NCI-H1092 treated with DMSO at 0.1 percent for 48 hours (cell line): ENCODE measurements around the gene ARHGEF10L.

Experiments used
- DNase-seq: peaks from one replicate; lab custom pipeline; 2025; lab: John Stamatoyannopoulos, UW

Gene ARHGEF10L

DNA sequence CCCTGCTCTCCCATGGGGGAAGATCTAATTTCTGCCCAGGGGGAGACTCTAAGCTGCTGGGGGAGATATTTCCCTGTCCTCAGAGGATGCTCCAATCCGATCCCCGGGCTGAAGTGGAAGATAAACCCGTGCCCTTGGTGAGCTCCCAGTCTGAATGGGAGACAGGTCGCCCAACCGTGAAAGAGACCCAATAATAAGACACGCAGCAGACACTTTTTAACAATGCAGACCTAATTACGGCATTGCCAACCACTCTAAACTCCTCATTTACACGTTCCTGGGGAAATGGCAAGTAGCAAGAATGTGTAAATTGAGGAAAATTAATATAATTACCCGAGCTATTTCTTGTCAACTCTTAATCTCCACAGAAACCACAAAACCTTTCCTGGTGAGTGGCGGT lies 166.9 kb downstream of the ARHGEF10L start:
- peak; percentile 28 for DNase-seq

DNA sequence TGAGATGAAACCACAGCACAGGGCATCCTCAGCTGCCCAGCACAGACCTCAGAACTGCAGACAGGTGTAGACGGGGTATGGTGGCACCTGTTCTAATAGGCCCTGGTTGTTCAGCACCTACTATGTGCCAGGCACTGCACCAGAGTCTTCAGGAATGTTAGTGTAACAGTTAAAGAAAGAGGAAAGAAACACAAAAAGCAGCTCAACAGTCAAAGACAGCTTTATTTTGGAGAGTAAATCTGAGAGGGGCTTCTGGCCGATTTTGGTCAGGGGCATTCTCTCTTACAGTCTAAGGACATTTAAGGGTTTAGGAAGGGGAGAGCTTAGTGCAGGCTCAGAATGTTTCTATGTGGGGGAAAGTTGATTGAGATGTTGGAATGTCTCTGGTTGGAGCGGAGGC lies 170.5 kb downstream of the ARHGEF10L start:
- DNase-seq: no peak

DNA sequence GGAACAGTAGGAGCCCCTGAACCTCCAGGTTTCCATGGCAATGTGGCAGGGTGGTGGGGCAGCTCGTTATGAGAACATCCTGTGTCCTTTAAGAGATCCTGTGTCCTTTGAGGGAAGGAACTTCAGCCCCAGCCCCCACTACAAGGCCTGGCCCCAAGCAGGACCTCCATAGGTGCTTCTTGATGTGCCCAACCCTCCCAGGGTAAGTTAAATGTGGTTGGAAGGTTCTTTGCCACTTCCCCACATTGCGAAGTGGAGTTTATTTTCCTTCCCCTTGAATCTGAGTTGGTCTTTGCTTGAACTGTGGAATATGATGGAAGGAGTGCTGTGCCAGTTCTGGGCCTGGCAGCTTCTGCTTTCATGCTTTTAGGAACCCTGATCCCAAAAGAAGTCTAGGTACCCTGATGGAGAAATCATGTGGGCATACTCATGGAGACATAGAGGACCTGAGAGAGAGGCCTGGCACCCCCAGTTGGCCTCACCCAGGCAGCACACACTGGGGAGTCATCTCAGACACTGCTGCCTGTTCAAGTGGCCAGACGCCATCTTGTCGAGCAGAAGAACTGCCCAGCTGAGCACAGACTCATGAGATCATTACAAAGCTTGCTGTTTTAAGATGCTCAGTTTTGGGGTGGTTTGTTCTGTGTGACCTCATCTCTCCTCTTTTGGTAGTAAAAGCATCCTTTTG lies 171.5 kb downstream of the ARHGEF10L start:
- DNase-seq: no peak

DNA sequence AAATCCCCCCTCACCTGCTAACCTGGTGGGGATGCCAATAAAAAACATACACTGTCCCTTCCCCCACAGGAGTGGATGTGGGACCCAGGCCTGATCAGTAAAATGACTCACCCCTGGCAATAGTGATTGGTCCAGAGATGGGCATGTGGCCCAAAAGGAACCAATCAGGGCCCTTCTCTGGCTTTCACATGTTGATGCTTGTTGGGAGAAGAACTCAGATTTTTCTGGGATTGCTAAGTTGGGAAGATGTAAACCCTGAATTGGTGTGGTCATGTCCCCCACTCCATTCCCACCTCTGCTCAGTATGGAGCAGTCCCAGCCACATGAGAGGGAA lies 172.0 kb downstream of the ARHGEF10L start:
- DNase-seq: no peak

DNA sequence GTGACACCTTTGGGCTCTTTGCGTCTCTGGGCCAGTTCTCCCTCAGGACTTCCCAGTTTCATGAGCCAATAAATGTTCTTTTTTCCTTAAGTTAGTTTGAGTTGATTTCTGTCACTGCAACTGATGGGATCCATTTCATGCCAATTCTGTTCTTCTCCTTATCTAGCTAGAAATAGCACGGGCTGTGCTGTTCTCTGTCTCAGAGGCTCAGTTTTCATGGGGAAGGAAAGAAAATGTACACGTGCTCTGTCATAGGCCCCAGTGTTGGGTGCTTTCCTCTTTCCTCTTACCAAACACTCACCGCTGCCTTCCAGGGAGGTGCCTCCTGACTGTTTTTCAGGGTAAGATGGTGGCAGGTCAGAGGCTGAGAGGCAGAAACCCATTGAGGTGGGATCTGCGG lies 172.4 kb downstream of the ARHGEF10L start:
- no peak for DNase-seq

DNA sequence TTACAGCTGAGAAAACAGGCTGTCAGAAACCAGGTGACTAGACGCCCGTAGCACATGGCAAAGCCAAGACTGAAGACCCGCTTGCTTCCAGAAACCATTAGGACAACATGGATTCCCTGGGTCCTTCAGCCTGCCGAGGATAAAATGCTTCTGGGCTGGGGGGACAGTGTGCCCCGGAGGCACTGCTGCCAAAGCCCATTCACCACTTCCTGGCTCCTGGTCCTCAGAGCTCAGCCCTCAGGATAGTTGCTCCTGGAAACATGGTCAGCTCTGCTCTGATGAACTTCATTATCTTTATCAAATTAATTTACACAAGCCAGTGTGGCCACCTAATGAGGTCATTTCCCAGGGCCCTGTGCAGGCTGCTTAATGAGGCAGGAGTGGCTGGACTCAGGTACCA lies 174.5 kb downstream of the ARHGEF10L start:
- DNase-seq: no peak

DNA sequence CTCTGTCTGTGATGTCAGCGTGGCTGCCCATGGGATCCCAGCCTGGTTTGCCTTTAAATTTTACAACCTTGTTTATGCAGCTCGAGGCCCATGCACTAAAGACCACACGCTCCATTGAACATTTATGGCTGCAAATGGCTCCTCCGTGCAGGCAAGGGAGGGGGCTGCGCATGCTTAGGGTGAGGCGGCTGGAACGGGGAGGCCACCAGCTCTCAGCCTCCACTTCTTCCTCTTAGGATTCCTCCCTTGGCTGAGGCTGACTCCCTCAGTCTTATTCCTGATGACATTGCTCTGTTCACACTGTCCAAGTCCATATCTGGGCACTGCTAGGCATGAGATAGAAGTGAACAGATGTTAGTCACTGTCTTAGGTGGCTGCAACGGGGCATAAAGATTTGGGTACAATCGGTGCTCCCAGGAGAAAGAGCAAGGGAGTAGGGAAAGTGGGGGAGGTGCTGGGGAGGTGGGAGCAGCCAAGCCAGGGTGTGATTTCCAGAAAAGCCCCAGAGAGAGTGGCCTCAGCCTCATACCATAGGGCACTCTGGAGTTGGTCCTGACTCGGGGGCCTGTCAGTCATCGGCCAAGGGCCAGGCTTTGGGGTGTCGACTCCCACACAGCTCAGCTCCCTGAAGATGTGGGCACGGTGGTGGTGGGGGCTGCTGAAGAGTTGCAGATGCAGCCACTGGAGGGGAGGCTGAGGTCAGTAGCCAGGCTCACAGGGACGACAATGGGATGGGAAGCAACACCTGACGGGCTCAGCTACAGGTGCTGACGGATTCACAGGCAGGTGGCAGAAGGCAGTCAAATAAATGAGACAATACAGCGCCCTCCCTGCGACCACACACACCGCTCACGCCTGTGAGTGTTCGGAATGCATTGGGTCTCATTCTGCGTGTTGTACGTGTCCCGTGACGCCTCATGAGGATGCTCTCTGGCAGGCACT lies 178.4 kb downstream of the ARHGEF10L start:
- peak; percentile 11 for DNase-seq

DNA sequence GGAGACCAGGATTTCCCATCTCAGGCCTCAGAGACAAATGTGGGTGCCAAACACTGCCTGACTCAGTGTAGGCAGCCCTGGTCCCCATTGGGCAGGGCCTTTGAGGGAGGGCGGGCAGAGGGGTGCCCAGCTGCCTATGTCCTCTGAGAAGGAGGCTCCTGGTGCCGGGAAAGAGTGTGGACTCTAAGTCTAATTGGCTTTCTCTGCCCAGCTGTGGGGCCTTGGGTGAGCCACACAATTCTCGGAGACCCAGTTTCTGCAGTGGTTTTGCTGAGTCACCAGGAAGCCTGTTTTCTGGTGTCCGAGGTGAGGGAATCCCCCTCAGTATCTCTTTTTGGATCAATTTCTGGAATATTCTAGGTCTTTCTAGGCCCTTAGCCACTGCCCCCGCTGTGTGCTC lies 180.4 kb downstream of the ARHGEF10L start:
- no peak for DNase-seq

DNA sequence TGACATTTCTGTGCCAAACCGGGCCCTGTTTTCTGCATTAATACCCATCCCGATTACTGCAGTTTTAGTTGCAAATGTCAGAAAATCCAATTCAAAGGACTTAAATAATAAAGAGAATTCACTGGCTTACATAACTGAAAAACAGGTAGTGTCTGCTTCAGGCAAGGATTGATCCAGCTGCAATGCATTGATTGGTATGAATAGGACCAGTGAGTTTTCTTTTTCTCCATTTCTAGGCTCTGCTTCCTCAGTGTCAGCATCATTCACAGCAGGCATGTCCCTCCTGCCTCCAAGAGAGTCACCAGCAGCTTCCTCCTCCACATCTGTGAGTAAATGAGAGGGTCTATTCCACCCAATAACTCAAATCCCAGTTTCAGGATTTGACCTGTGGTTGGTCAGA lies 181.9 kb downstream of the ARHGEF10L start:
- DNase-seq: no peak

DNA sequence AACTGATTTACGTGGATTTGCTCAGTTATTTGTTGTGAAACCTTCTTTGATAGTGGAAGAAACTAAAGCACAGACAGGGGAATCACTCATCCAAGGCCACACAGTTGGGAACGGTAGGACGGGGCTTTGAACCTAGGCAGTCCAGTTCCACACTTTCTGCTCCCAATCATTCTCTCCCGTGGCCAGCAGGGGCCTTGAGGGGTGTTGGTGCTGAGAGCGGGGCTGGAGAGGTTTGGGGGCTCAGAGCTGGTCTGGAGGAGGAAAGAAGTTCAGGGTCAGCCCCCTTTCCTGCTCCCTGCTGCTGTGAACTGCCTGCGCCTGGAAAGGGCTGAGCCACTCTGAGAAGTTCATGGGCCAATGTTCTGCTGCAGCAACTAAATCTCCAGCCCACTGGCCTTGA lies 184.2 kb downstream of the ARHGEF10L start:
- DNase-seq: no peak

DNA sequence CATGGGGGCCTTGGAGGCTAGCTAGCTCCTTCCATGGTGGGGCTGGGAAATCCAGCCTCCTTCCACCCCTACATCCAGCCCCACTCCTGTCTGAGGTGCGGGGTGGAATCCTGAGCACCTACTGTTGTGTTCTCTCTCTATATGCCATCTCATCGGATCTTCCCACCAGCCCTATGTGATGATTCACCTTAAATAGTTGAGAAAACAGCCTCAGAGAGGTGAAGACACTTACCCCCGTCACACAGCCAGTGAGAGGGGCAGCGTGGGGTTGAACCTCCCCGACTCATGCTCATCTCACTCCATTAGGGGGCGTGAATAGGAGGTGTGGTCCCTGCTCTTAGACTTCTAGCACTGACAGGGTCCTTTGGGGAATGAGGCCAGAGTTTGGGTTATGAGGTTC lies 184.7 kb downstream of the ARHGEF10L start:
- no peak for DNase-seq

DNA sequence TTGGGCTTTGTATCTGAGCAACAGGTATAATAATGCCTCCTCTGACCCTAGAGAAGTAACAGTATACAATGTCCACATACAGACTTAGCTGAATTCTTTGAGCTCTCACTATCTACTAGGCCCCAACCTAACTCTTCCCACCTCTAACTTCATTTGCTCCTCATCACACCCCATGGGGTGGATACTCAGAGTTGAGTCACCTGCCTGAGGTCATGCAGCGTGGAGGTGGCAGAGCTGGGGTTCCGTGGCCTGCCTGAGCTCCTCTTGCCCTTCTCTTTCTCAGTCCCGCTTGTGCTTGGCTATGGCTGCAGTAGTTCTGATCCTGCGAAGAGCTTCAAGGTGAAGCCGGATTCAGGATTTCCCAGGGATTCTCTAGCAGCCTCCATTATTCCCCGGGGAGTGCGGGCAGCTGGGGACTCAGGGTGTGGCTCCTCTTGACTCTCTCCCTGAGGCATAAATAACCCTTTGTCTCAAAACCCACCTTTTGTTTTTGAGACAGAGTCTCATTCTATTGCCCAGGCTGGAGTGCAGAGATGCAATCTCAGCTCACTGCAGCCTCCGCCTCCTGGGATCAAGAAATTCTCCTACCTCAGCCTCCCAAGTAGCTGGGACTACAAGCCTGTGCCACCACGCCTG lies 185.7 kb downstream of the ARHGEF10L start:
- DNase-seq: no peak

DNA sequence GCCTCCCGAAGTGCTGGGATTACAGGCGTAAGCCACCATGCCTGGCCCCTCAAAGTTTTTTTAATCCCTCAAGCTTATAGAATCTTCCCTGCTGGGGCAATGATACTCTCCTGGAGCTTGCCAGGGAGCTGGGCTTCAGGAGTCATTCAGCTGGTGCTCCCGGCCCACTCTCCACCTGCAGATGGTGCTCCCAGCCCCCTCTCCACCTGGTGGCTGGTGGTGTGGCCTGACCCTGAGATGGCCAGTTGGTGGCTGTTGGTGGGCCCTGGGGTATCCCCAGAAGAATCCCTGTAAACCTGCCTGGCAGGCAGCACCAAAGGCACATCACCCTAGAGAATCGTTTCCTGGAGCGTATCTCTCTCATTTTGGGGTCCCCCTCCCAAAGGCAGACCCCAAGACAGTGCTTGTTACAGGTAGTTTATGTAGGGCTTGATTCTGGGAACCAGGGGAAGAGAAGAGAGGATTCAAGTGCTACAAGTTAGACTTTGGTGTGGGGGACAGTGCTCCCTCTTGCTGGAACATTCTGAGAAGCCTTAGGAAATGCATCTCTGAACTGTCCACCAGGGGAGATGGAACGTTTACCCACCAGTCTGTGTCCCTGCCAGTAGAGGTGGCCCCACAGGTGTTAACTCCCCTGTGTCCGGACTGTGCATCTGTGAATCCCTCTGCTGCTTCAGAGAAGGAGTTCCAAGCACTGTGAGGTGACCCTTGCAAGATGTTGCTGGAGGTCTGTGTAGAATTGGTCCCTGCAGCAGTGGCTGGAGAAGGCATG lies 186.5 kb downstream of the ARHGEF10L start:
- no peak for DNase-seq

DNA sequence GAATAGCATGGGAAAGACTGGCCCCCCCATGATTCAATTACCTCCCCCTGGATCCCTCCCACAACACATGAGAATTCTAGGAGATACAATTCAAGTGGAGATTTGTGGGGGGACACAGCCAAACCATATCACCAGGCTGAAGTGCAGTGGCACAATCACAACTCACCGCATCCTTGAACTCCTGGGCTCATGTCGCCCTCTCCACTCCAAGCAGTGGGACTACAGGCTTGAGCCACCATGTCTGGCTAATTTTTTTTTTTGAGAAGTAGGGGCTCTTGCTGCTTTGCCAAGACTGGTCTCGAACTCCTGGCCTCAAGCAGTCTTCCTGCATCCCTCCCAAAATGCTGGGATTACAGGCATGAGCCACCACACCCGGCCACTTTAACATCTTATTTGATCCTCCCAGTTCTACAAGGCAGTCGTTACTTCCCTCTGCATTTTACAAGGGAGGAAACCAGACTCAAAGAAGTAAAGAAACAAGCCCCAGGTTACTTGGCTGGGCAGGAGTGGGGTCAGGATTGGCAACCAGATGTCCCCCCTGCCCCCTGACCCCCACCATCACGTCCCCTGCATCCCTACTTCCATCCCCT lies 188.7 kb downstream of the ARHGEF10L start:
- DNase-seq: no peak

DNA sequence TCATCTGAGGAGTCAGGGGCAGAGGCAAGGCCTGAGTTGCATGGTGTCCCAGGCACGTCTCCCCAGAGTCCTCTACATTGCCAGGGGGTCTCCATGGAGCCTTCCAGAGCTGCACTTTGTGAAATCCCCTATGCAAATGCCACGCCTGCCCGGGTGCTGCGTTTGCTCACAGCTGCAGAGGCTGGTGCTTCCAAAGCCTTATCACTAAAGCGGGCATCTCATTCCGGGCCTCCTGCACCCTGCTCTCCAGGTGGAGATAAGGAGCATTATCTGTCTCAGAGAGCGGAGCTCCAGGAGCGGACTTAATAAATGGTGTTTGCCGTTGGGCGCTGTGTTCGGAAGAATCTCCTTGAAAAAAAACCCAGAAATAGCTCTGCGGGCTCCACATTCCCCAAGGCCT lies 189.8 kb downstream of the ARHGEF10L start:
- no peak for DNase-seq

DNA sequence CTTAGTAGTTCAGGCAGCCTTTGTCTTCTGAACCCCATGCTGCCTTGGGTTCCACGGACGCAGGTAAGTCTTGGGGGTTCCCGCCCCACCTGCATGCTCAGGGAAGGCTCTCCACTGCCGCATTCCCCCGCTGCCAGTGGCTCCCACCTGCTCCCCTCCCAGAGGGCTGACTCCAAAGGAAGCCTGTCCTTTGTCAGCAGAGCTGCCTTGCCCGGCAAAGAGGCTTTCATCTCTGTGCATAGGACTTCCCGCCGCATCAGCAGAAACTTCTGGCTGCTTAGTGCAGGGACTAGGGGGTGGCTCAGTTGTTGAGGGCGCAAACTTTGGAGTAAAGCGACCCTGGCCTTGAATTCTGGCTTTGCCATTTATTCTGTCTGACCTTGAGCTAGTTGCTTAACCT lies 190.4 kb downstream of the ARHGEF10L start:
- DNase-seq: no peak

DNA sequence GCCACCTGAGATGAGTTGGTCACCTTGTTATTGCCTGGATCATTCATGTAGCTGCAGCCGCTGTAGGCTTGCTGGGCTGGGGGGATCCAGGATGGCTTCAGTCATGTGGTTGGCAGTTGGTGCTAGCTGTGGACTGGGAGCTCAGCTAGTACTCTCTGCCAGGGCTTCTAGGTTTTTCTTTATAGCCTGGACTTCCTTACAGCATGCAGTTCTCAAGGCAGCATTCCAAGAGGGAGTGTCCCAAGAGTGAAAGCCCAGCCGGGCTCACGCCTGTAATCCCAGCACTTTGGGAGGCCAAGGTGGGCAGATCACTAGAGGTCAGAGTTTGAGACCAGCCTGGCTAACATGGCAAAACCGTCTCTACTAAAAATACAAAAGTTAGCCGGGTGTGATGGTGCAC lies 192.0 kb downstream of the ARHGEF10L start:
- no peak for DNase-seq

DNA sequence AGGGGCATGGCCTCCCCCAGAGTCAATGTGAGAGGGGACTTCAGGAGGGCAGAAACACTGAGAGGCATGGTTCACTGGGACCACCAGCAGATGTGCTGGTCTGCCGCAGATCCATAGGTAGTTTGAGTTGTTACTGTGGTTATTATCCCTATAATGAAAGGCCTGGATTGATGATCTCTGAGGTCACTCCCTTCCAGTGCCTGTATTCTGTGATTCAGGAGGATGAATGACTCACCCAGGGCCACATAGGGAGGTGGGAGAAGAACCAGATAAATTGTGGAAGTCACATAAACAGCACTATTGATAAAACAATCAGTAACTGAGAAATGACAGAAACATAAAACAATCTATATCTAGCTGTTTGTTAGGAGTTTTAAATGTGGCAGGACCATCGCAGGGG lies 193.0 kb downstream of the ARHGEF10L start:
- no peak for DNase-seq

DNA sequence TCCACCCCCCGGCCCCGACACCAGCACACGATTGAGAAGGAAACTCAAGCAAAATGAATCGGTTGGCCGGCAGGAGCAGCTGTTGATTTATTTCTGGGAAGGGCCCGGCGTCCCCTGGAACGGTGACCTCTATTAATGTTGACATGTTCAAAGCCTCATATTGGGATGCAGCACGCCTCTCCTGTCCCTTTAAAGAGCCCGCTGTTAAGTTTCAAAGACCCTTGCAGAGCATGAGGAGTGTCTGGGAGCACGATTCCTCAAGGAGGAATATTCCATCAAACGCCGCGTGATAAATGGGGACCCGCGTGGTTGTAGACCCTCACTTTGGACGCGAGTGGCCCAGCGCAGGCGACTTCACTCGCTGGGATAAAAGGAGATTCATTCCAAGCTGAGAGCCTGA lies 194.2 kb downstream of the ARHGEF10L start:
- no peak for DNase-seq

DNA sequence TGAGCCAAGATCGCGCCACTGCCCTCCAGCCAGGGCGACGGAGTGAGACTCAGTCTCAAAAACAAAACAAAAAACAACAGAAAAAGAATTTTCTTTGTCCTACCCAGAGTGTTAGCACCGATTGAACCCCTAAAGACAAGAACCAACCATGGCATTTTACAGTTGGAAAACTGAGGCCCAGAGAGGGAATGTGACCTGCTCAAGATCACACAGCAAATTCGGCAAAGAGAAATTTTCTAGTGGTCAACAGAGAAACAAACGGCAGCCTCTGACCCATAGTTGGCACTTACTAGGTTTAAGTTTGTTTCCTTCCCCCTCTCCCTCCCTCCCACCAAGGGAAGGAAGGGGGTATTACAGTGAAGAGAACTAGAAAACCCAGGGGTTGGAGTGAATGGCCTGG lies 195.1 kb downstream of the ARHGEF10L start:
- DNase-seq: no peak

DNA sequence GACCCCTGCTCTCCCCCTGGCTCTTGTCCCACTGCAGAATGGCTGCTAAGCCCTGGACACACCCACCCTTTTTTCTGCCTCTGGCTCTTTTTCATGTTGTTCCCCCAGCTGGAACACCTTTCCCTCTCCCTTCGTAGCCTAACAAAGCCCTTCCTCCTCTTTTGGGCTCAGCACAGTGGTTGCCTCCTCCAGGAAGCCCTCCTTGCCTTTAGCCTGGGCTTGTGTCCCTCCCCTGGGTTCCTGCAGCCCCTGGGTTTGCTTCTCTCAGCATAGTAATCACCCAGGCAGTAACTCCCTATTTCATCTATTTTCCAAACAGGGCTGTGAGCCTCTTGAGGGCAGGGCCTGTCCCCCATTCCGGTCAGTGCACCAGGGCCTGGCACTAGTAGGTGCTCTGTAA lies 195.8 kb downstream of the ARHGEF10L start:
- DNase-seq: no peak

DNA sequence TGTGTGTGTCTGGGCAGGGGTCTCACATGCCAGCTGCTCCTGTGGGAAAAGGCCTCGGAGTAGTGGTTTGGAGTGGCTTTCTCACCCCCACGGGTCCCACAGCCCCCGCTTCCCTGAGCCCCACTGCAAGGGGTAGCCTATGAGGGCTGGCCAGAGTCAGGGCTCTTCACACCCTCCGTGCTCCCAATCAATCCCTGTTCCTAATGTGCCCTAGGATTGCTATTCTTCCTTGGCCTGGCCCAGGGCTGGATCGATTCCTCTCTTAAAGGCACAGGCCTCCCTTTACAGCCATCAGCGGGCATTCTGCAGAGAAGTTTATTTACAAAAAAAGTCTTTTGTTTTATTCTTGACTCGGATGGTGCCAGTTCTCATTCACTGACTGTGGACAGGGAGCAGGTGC lies 196.3 kb downstream of the ARHGEF10L start:
- no peak for DNase-seq
